KOPT-K1 (cell line): ENCODE results near the gene ARPC2.

ENCODE experiments used
- H3K27ac ChIP-seq: fragments of 200-600 bp; sonication (generic); 2 replicates; pipeline ENCODE4 v1.5.1; 2016; ENCODE audit warnings: antibody characterized with exemption, mild to moderate bottlenecking, low read depth, low read length; ENCODE audit not compliant: poor library complexity, severe bottlenecking
- H3K36me3 ChIP-seq: fragments of 200-600 bp; sonication (generic); 2 replicates; pipeline ENCODE4 v1.5.1; 2017; ENCODE audit warnings: antibody characterized with exemption, mild to moderate bottlenecking, low read length, moderate library complexity; ENCODE audit not compliant: insufficient read depth
- H3K9me3 ChIP-seq: fragments of 200-600 bp; sonication (generic); 2 replicates; pipeline ENCODE4 v1.5.1; 2017; ENCODE audit warnings: antibody characterized with exemption, low read length, mild to moderate bottlenecking; ENCODE audit not compliant: insufficient read depth, poor library complexity, severe bottlenecking

Gene ARPC2

GRCh38 chr2:218294430-218295022 lies 77.5 kb downstream of the ARPC2 start:
- no peaks in the 10 kb centered on the region for H3K36me3 ChIP-seq
- H3K27ac ChIP-seq = no peak overlapping the region
- H3K9me3 ChIP-seq = no peaks in the 10 kb centered on the region

- H3K27ac ChIP-seq = no peak overlapping the region
- no peaks in the 10 kb centered on the region for H3K9me3 ChIP-seq
- H3K36me3 ChIP-seq = no peaks in the 10 kb centered on the region
Measured at GRCh38 chr2:218295029-218295428, 78.0 kb downstream of the ARPC2 start.

- Histone ChIP-seq H3K27ac (no peak overlapping the region), H3K36me3 (no peaks in the 10 kb centered on the region), H3K9me3 (no peaks in the 10 kb centered on the region)
Measured at GRCh38 chr2:218296200-218296599, 79.2 kb downstream of the ARPC2 start.

GRCh38 chr2:218296847-218297246 lies 79.9 kb downstream of the ARPC2 start:
- Histone ChIP-seq H3K27ac (no peak overlapping the region), H3K9me3 (no peaks in the 10 kb centered on the region), H3K36me3 (no peaks in the 10 kb centered on the region)

- Histone ChIP-seq H3K36me3 (no peaks in the 10 kb centered on the region), H3K9me3 (no peaks in the 10 kb centered on the region), H3K27ac (no peak overlapping the region)
Measured at GRCh38 chr2:218298314-218298875, 81.4 kb downstream of the ARPC2 start.

GRCh38 chr2:218300141-218300540 lies 83.2 kb downstream of the ARPC2 start:
- Histone ChIP-seq H3K36me3 (no peaks in the 10 kb centered on the region), H3K27ac (no peak overlapping the region), H3K9me3 (no peaks in the 10 kb centered on the region)

- Histone ChIP-seq H3K9me3 (no peaks in the 10 kb centered on the region), H3K27ac (peak overlapping the region; percentile 37), H3K36me3 (no peaks in the 10 kb centered on the region)
Measured at GRCh38 chr2:218301176-218301819, 84.3 kb downstream of the ARPC2 start.
